LNCAP (cell line): Measurements from ENCODE around the gene MAGEH1.

ENCODE experiments used
- CTCF ChIP-seq: fragments of 450-650 bp; IDR thresholded peaks from 2 replicates; pipeline ENCODE4 v1.5.1; 2017; ENCODE audit warnings: mild to moderate bottlenecking

MAGEH1 gene

GRCh38 chrX:55486736-55487135, 34.8 kb downstream of the MAGEH1 start:
- TF ChIP-seq CTCF = no peak

GRCh38 chrX:55487143-55487542, 35.2 kb downstream of the MAGEH1 start:
- no peak for TF ChIP-seq CTCF

GRCh38 chrX:55488006-55488592, 36.2 kb downstream of the MAGEH1 start:
- no peak for TF ChIP-seq CTCF

GRCh38 chrX:55488593-55489313, 36.8 kb downstream of the MAGEH1 start:
- TF ChIP-seq CTCF = peak; percentile 20; the same call in 1 of the 2 replicates

- no peak; the same call in 1 of the 2 replicates for TF ChIP-seq CTCF
These were observed 37.5 kb downstream of the MAGEH1 start, which contains the start of gene USP51 for GRCh38 chrX:55489314-55490009. USP51 (minus strand) TSS chrX:55489848; CDS start chrX:55488939, 909 bp downstream.

- no peak for TF ChIP-seq CTCF
These were observed 38.2 kb downstream of the MAGEH1 start for GRCh38 chrX:55490121-55490520.

- no peak for TF ChIP-seq CTCF
These were observed 39.0 kb downstream of the MAGEH1 start for GRCh38 chrX:55490974-55491373.
